ENCODE results near the gene SLC35F1. TPM values are rescaled to one million over a fixed set of nuclear protein-coding genes. Genes with fewer than 3 reads are reported as not detected.

Gene SLC35F1
- total RNA-seq, 1 donor: not detected

GRCh38 chr6:118317581-118318563 lies 410.8 kb downstream of the SLC35F1 start:
- DNase-seq (ENCODE audit: low read depth): peak; percentile 50
- no peak overlapping the region for H3K4me3 ChIP-seq (ENCODE audit: low read depth, low read length)
- TF ChIP-seq CTCF (IDR thresholded peaks at IDR 0.05; ENCODE audit: insufficient read depth, low read depth, low read length): no peak

- H3K4me3 ChIP-seq (ENCODE audit: low read depth, low read length): no peak overlapping the region
- DNase-seq (ENCODE audit: low read depth): no peak
- no peak for TF ChIP-seq CTCF (IDR thresholded peaks at IDR 0.05; ENCODE audit: insufficient read depth, low read depth, low read length)
Observed at GRCh38 chr6:118318648-118319047, 411.6 kb downstream of the SLC35F1 start.

- TF ChIP-seq CTCF (IDR thresholded peaks at IDR 0.05; ENCODE audit: insufficient read depth, low read depth, low read length): no peak
- no peak overlapping the region for H3K4me3 ChIP-seq (ENCODE audit: low read depth, low read length)
- DNase-seq (ENCODE audit: low read depth): no peak
Observed at GRCh38 chr6:118319416-118319815, 412.4 kb downstream of the SLC35F1 start.

- TF ChIP-seq CTCF (IDR thresholded peaks at IDR 0.05; ENCODE audit: insufficient read depth, low read depth, low read length): no peak
- no peak for DNase-seq (ENCODE audit: low read depth)
- H3K4me3 ChIP-seq (ENCODE audit: low read depth, low read length): no peak overlapping the region
Observed at GRCh38 chr6:118319894-118320649, 413.0 kb downstream of the SLC35F1 start.

- no peak overlapping the region for H3K4me3 ChIP-seq (ENCODE audit: low read depth, low read length)
- TF ChIP-seq CTCF (IDR thresholded peaks at IDR 0.05; ENCODE audit: insufficient read depth, low read depth, low read length): no peak
- peak; percentile 6 for DNase-seq (ENCODE audit: low read depth)
Observed at GRCh38 chr6:118320652-118321051, 413.6 kb downstream of the SLC35F1 start.

- no peak overlapping the region for H3K4me3 ChIP-seq (ENCODE audit: low read depth, low read length)
- TF ChIP-seq CTCF (IDR thresholded peaks at IDR 0.05; ENCODE audit: insufficient read depth, low read depth, low read length): no peak
- DNase-seq (ENCODE audit: low read depth): no peak
Observed at GRCh38 chr6:118324116-118324515, 417.1 kb downstream of the SLC35F1 start.
